SKM-1 treated with dmso at 0.1 percent for 144 hours (cell line): ENCODE measurements around the gene FEM1C.

ENCODE experiments used
- DNase-seq: peaks from one replicate; lab custom pipeline; 2025; ENCODE audit not compliant: unreplicated experiment; lab: John Stamatoyannopoulos, UW

Gene FEM1C

GRCh38 chr5:115524199-115524847, 20.3 kb downstream of the FEM1C start:
- DNase-seq: no peak

GRCh38 chr5:115522832-115523403, 21.7 kb downstream of the FEM1C start:
- DNase-seq: no peak

- DNase-seq: no peak
These were observed 24.4 kb downstream of the FEM1C start for GRCh38 chr5:115520191-115520590.

- no peak for DNase-seq
These were observed 28.2 kb downstream of the FEM1C start for GRCh38 chr5:115516372-115516771.

GRCh38 chr5:115514220-115514619, 30.4 kb downstream of the FEM1C start:
- no peak for DNase-seq

DNA sequence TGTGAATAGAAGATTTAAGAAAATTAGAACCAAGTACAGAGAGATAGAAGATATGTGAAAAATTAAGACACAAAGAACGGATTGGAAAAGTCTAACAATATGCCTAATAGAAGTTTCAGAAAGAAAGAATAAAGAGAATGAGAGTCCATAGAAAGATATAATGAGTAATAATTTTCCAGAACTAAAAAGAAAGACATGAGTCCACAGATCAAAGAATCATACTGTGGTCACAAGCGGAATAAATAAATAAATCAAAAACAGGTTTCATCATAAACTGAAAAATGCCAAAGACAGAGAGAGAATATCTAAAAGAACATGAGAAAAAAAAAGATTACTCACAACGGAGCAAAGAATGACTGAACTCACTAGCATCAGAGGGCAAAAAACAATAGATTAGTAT, 32.9 kb downstream of the FEM1C start:
- no peak for DNase-seq

DNA sequence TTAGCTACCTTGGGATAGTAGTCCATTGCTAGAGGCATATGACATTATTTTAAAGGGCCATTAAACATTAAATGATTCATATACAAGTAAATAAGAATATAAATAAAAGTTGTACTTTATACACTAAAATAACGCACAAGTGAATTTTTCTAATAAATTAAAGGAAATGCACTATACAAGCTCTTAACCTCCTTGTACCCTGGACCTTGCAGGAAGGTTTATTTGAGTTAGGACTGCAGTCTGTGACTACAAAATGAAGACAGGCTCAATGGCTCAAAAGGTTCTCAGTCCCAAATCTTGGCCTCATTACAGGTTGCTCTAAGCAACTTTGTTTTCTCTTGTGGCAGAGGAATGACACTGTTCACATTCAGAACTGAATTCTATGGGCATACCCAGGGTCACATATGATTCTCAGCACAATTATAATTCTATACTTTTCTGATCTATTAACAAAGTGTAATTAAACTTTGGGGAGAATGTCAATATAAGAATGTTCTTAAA, 34.4 kb downstream of the FEM1C start:
- DNase-seq: no peak

DNA sequence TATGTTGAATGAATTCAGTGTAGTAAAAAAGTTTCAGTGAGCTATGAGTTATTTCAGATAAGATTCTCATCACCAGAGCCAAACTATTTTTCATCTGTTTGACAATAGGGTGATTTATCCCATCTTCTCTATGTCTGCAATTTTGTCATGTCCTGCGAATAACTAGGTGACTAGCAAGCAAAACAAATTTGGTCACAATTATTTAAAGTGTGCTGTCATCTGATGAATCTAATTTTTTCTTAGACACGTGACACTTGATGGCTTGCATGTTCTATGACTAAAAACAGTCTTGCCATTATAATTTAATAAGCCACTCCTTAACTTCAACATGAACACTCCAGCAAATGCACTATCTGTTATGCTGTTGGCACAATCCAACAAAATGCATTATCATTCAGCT, 35.0 kb downstream of the FEM1C start:
- DNase-seq: no peak

- DNase-seq: no peak
These were observed 36.9 kb downstream of the FEM1C start for GRCh38 chr5:115507681-115508080.

DNA sequence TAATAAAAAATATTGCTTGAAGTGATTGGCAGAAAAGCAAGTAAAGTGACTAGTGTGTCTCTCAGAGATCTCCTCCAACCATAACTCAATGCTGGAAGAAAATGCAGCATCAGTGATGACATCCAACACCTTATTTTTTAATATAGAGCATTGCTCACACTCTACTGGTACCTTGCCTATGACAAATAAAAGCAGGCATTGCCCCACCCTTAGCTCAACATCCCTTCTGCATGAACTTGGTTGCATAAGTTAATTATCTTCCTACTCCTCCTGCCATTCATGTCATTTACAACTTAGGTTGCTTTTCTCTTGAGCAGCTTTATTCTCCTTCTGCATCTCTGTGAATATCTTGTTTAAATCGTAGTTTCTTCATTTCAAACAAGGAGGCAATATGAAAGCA, 41.2 kb downstream of the FEM1C start:
- no peak for DNase-seq

DNA sequence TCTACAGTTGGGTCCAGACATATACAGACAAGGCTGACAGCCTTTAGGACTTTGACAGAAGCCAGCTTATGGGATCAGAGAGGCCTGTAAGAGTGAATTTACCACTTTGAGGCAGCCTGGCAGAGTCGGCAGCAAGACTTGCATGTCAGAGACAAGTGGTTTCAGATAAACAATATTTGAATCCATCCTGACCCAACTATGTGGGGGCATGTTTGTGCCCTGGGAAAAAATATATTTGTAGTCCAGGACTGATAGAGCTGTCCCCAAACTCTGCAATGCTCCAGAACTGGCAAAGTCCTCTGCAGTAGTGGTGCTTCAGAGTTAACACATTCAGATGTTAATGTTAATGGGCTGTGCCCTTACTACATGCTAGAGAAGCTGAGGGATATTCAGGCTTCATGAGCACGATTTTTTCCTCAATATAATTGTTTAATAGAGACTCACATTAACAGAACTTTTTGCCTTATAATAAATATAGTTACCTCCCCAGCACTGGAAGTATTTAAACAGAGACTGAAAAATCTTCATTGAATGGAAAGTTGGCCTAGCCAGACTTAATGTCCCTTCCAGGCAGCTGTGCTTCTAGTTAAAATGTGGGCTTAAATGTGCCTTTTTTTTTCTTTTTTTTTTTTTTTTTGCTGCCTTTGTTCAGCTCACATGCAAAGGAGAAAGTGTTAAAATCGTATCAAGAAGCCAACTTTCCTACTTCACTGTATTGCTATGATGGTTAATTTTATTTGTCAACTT, 42.9 kb downstream of the FEM1C start:
- DNase-seq: no peak

- DNase-seq: no peak
These were observed 44.4 kb downstream of the FEM1C start for GRCh38 chr5:115500225-115500624.

- DNase-seq: no peak
These were observed 47.5 kb downstream of the FEM1C start for GRCh38 chr5:115496936-115497576.

DNA sequence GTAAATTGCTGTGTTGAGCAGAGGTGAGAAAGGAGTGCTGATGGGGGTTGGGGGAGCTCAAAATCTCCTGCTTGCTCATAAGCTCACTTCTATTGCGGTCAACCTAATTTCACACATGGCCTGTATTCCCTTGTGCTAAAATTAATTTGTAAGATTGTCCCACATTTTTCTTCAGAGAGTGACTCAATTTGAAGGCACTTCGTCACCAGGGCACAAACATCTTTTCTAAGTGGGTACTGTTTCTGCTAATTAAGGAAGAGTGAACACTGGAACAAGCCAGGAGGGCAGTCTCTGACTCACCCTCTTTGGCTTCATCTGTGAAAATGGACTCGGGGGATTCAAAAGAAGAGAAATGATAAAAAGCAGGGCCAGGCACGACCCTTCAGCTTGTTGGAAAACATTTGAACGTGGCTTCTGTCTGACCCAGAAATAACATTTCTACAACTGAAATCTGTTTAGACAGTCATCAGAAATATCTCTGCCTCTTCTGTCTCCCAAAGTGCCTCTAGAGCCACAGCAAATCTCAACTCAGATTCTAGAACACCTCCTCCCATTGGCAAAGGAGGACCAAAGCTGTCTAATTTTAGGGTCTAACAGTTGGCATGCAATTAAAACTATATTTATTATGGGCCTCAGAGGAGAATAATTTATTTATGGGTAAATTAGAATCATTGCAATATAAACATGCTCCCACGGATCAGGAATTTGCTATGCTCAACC, 49.8 kb downstream of the FEM1C start:
- no peak for DNase-seq

DNA sequence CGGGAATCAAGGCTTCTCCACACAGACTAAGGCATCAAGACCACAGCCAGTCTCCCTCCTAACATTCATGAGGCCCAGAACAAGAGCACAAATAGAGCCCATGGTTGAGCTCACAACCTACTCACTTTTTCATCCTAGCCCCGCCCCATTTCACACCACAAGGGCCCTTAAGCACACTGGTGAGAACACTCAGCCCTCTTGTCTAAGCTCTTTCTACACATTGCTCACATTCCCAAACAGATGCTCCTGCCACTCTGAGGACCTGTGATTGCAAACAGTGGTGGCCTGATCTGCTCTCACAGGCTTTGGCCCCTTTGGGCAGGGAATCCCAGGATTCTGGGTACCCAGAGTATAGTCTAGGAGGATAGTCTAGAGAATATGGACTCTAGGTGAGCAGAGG, 54.0 kb downstream of the FEM1C start:
- no peak for DNase-seq

- DNase-seq: no peak
These were observed 54.8 kb downstream of the FEM1C start for GRCh38 chr5:115489733-115490132.

DNA sequence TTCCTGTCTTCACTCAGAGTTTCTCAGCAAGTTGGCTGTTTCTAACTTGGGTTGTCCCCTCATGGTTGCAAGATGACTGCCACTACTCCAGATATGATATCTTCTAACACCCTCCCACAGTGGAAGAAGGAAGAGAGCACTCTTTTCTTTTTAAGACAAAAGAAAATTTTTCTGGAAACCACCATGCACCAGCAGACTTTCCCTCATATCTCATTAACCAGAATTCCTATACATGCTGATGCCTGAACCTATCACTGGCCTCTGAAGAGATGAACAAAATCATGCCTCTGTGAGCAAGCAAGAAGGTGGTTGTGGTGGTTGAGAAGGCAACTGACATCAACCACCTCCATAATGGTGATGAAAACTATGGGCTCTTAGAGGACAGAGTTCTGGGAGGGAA, 56.8 kb downstream of the FEM1C start:
- no peak for DNase-seq

DNA sequence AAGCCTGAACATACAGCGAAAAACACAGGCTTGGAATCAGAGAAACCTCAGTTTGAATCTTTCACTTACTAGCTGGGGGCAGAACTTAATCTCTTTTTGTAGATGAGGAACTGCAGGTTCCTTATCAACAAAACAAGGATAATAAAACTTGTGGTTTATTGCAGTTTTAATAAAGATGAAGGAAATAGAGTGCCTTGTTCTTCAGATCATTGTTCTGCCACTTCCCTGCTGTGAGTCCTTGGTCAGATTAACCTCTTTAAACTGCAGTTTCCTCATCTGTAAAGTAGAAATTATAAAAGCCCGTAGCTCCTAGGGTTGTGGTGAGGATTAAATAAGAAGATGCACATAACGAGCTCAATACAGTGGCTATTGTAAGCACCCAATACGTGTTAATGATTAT, 57.4 kb downstream of the FEM1C start:
- DNase-seq: no peak

DNA sequence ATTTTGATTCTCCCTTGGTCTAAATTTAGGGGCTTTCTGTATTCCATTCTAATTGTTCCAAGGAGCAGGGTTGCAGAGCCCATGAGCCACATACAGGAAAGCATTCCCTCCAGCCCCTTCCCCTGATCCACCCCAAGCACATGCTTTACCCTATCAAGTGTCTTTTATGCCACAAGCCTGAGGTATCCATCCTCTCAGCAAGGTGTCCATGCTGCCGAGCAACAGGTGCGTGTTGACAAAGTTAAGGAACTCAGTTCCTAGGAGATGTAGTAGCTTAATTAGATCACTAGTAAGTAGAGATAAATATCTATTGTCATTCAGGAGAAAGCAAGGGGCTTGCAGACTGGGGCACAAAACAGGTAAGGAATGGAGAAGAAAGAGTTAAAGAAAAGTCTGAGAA, 57.8 kb downstream of the FEM1C start:
- DNase-seq: no peak

GRCh38 chr5:115484368-115484767, 60.2 kb downstream of the FEM1C start:
- DNase-seq: peak; percentile 90

DNA sequence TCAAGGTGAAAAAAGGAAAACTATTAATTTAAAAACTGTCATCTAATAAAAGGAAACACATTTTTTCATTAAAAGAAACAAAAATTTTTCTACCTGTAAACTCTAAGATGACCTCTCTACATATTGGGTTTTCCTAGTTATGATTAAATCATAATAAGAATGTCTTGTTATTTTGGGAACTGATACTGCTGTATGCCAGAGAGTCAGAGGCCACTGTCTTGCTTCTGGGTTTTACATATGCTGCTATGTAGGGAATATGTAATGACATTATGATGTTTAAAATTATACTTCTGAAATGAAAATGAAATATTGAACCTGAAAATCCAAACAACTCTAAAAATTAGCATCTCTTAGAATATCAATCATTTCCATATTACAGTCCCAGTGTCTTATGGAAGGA, 63.7 kb downstream of the FEM1C start:
- DNase-seq: no peak
